Measurements from ENCODE around the gene FOXD3.

DNA sequence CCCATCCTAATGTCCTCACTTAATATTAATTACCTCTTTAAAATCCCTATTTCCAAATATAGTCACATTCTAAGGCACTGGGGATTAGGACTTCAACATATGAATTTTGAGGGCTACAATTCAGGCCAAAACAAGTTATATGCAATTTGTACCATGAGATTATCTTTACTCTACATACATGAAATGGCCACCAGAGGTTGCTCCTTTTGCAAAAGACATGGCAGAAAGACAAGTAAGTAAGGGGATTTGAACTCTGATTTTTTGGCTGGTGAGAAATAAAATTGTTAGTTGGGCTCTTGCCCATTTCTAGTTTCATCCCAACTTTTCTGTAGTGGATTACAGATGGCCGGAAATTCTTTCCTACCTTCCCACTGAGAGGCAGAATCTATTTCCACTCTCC, 40.2 kb downstream of the FOXD3 start:
- TF ChIP-seq, protein P1, sequence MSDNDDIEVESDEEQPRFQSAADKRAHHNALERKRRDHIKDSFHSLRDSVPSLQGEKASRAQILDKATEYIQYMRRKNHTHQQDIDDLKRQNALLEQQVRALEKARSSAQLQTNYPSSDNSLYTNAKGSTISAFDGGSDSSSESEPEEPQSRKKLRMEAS (IDR thresholded peaks at IDR 0.05) = no peak
- TF ChIP-seq, protein P2, sequence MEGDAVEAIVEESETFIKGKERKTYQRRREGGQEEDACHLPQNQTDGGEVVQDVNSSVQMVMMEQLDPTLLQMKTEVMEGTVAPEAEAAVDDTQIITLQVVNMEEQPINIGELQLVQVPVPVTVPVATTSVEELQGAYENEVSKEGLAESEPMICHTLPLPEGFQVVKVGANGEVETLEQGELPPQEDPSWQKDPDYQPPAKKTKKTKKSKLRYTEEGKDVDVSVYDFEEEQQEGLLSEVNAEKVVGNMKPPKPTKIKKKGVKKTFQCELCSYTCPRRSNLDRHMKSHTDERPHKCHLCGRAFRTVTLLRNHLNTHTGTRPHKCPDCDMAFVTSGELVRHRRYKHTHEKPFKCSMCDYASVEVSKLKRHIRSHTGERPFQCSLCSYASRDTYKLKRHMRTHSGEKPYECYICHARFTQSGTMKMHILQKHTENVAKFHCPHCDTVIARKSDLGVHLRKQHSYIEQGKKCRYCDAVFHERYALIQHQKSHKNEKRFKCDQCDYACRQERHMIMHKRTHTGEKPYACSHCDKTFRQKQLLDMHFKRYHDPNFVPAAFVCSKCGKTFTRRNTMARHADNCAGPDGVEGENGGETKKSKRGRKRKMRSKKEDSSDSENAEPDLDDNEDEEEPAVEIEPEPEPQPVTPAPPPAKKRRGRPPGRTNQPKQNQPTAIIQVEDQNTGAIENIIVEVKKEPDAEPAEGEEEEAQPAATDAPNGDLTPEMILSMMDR (IDR thresholded peaks at IDR 0.05; ENCODE audit: low read depth, low read length, missing input control) = no peak
- TF ChIP-seq TAF1 (conservative IDR thresholded peaks at IDR 0.05) (no peak), FOXA1 (IDR thresholded peaks at IDR 0.05) (no peak), RAD21 (IDR thresholded peaks at IDR 0.05) (no peak)
- TF ChIP-seq, protein P3, sequence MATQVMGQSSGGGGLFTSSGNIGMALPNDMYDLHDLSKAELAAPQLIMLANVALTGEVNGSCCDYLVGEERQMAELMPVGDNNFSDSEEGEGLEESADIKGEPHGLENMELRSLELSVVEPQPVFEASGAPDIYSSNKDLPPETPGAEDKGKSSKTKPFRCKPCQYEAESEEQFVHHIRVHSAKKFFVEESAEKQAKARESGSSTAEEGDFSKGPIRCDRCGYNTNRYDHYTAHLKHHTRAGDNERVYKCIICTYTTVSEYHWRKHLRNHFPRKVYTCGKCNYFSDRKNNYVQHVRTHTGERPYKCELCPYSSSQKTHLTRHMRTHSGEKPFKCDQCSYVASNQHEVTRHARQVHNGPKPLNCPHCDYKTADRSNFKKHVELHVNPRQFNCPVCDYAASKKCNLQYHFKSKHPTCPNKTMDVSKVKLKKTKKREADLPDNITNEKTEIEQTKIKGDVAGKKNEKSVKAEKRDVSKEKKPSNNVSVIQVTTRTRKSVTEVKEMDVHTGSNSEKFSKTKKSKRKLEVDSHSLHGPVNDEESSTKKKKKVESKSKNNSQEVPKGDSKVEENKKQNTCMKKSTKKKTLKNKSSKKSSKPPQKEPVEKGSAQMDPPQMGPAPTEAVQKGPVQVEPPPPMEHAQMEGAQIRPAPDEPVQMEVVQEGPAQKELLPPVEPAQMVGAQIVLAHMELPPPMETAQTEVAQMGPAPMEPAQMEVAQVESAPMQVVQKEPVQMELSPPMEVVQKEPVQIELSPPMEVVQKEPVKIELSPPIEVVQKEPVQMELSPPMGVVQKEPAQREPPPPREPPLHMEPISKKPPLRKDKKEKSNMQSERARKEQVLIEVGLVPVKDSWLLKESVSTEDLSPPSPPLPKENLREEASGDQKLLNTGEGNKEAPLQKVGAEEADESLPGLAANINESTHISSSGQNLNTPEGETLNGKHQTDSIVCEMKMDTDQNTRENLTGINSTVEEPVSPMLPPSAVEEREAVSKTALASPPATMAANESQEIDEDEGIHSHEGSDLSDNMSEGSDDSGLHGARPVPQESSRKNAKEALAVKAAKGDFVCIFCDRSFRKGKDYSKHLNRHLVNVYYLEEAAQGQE (IDR thresholded peaks at IDR 0.05) = no peak
- TF ChIP-seq, protein P4, sequence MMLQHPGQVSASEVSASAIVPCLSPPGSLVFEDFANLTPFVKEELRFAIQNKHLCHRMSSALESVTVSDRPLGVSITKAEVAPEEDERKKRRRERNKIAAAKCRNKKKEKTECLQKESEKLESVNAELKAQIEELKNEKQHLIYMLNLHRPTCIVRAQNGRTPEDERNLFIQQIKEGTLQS (IDR thresholded peaks at IDR 0.05) = no peak
